Measurements from ENCODE around the gene PTPRA. TPM values are rescaled to one million over a fixed set of nuclear protein-coding genes. Genes with fewer than 3 reads are reported as not detected.

PTPRA gene
- total RNA-seq, 1 donor from 2014 or later: 88.7 TPM

GRCh38 chr20:2873747-2874041, 413 bp downstream of the PTPRA start:
- peak; percentile 61 for DNase-seq (ENCODE audit: low read depth, low spot score)
- Mint-ChIP-seq H3K27ac (ENCODE audit: unreplicated experiment) (peak overlapping the region; percentile 92), H3K27me3 (ENCODE audit: low read depth) (peaks cover 13% of the 10 kb centered on the region), H3K4me1 (peaks cover 59% of the 10 kb centered on the region), H3K36me3 (ENCODE audit: low read depth) (no peaks in the 10 kb centered on the region), H3K4me3 (peak overlapping the region; percentile 89), H3K9me3 (no peaks in the 10 kb centered on the region)
- no peak for TF ChIP-seq CTCF (conservative IDR thresholded peaks at IDR 0.05)

GRCh38 chr20:2874456-2874855, 1.2 kb downstream of the PTPRA start:
- Mint-ChIP-seq H3K4me1 (peaks cover 51% of the 10 kb centered on the region), H3K4me3 (peak overlapping the region; percentile 89), H3K27ac (ENCODE audit: unreplicated experiment) (no peak overlapping the region), H3K36me3 (ENCODE audit: low read depth) (no peaks in the 10 kb centered on the region), H3K27me3 (ENCODE audit: low read depth) (peaks cover 13% of the 10 kb centered on the region), H3K9me3 (no peaks in the 10 kb centered on the region)
- no peak for DNase-seq (ENCODE audit: low read depth, low spot score)
- TF ChIP-seq CTCF (conservative IDR thresholded peaks at IDR 0.05): no peak

- Mint-ChIP-seq H3K27me3 (ENCODE audit: low read depth) (peaks cover 13% of the 10 kb centered on the region), H3K9me3 (no peaks in the 10 kb centered on the region), H3K27ac (ENCODE audit: unreplicated experiment) (peak overlapping the region; percentile 4), H3K36me3 (ENCODE audit: low read depth) (no peaks in the 10 kb centered on the region), H3K4me1 (peaks cover 44% of the 10 kb centered on the region), H3K4me3 (peak overlapping the region; percentile 89)
- DNase-seq (ENCODE audit: low read depth, low spot score): no peak
- no peak for TF ChIP-seq CTCF (conservative IDR thresholded peaks at IDR 0.05)
Observed at GRCh38 chr20:2875690-2876203, 2.5 kb downstream of the PTPRA start.

- Mint-ChIP-seq H3K27ac (ENCODE audit: unreplicated experiment) (no peak overlapping the region), H3K27me3 (ENCODE audit: low read depth) (no peaks in the 10 kb centered on the region), H3K9me3 (no peaks in the 10 kb centered on the region), H3K36me3 (ENCODE audit: low read depth) (no peaks in the 10 kb centered on the region), H3K4me1 (peaks cover 28% of the 10 kb centered on the region), H3K4me3 (no peak overlapping the region)
- DNase-seq (ENCODE audit: low read depth, low spot score): no peak
- TF ChIP-seq CTCF (conservative IDR thresholded peaks at IDR 0.05): no peak
Observed at GRCh38 chr20:2878515-2878914, 5.2 kb downstream of the PTPRA start.

- no peak overlapping the region for H3K27ac Mint-ChIP-seq (ENCODE audit: unreplicated experiment)
Observed at GRCh38 chr20:2879146-2879545, 5.9 kb downstream of the PTPRA start.

More at GRCh38 chr20:2879146-2879545, 5.9 kb downstream of the PTPRA start:
- H3K36me3 Mint-ChIP-seq (ENCODE audit: low read depth): no peaks in the 10 kb centered on the region
- no peak overlapping the region for H3K4me3 Mint-ChIP-seq
- TF ChIP-seq CTCF (conservative IDR thresholded peaks at IDR 0.05): no peak
- DNase-seq (ENCODE audit: low read depth, low spot score): no peak
- no peaks in the 10 kb centered on the region for H3K27me3 Mint-ChIP-seq (ENCODE audit: low read depth)
- H3K9me3 Mint-ChIP-seq: no peaks in the 10 kb centered on the region
- H3K4me1 Mint-ChIP-seq: peaks cover 32% of the 10 kb centered on the region
